ENCODE measurements around the gene PLCG1.
A peak's percentile ranks its signal among the peaks of the same experiment; 100 is the strongest.
"Not testable (repeated sequence)": the region's sequence is repeated elsewhere in the genome, so short reads cannot be mapped to it uniquely, and the experiment has no call there.

PLCG1 gene

DNA sequence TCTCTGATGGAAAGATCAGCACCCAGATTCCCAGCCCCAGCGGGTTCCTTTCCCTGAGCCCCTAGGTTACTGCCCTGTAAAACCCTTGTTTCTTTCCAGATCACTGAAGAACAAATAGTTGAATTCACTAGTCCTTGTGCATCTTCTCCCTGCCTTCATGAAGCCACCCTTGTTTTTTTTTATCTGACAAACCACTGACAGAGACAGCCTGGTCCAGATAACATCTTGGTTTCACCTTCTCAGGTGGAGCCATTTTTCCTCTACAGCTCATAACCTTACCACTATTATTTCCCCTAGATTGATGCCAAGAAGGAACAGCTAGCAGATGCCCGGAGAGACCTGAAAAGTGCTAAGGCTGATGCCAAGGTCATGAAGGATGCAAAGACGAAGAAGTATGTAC is 15.9 kb upstream of the PLCG1 start:
- no peak for DNase-seq (ENCODE audit: low read depth)

DNA sequence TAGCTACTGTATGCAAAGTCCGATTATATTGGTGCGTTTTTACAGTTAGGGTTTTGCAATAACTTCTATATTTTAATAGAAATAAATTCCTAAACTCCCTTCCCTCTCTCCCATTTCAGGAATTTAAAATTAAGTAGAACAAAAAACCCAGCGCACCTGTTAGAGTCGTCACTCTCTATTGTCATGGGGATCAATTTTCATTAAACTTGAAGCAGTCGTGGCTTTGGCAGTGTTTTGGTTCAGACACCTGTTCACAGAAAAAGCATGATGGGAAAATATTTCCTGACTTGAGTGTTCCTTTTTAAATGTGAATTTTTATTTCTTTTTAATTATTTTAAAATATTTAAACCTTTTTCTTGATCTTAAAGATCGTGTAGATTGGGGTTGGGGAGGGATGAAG is 13.7 kb upstream of the PLCG1 start:
- no peak for DNase-seq (ENCODE audit: low read depth)
- no peak overlapping the region for H3K4me3 ChIP-seq (ENCODE audit: low read depth, low read length)

More for the DNA sequence above, 15.9 kb upstream of the PLCG1 start:
- no peak overlapping the region for H3K4me3 ChIP-seq (ENCODE audit: low read depth, low read length)

DNA sequence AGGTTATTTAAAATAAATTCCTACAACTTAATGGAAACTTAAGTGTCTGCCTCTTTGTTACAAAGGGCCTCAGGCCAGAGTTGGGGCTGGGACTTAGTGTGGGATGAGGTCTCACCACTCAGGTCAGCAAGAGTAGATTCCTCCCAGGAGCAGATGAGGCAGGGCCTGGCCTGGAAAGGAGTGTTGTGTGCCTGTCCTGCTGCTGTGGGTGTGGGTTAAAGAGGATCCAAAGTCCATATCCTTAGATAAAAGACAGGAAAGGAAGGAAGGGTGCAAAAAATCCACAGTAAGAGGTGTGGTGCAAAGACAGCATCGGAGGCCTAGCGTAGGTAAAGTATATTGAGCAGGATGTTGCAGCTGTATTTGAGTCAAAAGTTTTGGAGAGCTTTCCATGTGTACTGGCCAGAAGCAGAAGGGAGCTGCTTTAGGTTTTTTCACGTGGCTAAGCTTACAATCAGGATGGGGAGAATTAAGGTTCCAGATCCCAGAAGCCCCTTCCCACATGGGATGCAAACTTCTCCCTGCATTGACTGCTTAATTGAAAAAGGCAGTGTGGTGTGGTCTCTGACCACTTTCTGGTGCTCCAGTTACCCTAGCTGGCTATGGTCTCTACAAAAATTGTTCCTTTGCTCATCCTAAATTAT is 12.8 kb upstream of the PLCG1 start:
- DNase-seq (ENCODE audit: low read depth): no peak

DNA sequence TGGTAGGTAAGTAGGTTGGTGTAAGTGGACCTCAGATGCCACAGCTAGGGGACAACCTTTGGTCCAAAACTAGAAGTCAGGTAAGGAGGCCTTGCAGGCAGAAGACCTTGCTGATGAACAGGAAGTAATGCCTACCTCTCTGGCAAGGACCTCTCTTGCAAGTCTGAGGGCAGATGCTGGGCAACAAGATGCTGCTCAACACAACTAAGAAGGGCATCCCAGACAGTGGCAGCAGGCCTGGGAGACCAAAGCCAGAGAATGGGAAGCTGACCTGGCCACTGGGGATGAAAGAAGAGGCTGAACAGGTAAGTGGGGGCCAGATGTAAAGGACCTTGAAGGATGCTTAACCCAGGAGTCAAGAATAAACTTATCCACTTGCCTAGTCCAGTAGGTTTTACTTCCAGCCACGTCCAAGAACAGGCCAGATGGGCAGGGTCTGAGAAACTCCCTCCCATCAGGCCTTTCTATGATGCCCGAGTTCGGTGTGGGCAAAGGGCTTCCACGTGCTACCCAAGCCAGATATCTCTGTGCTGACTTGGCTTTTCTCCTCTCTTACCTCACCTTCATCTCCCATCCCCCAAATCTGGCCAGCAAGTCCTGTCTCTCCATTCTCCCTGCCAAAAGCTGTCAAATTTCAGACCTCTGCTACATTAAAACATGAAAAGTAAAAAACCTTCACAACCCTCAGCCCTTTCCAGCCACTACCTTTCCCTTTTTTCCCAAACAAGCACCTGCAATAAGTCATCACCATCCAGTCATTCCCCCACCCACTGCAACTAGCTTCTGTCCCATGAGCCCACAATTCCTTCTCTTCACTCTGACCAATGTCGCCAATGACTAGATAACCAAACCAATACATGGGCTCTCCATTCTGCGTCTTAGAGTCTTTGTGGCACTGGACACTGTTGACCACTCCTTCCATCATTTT is 11.5 kb upstream of the PLCG1 start:
- H3K4me3 ChIP-seq (ENCODE audit: low read depth, low read length): no peak overlapping the region

More for the DNA sequence above, 12.8 kb upstream of the PLCG1 start:
- H3K4me3 ChIP-seq (ENCODE audit: low read depth, low read length): no peak overlapping the region

DNA sequence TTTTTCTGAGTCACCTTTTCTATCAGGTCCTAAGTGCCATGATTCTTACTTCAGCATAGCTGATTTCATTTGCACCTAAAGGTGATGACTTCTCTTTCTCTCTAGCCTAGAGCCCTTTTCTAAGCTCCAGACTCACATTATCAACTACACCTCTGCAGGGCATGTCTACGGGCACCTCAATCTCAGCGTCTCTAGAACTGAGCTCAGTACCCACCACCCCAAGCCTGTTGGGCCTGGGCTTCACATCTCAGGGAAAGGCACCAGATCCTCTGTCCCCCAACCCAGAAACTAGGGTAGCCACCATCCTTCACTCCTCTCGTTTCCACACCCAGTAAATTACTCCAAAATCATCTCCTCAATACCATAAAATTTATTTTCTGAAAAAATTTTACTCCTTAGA is 10.6 kb upstream of the PLCG1 start:
- no peak for DNase-seq (ENCODE audit: low read depth)
- no peak overlapping the region for H3K4me3 ChIP-seq (ENCODE audit: low read depth, low read length)

More for the DNA sequence above, 11.5 kb upstream of the PLCG1 start:
- no peak for DNase-seq (ENCODE audit: low read depth)

DNA sequence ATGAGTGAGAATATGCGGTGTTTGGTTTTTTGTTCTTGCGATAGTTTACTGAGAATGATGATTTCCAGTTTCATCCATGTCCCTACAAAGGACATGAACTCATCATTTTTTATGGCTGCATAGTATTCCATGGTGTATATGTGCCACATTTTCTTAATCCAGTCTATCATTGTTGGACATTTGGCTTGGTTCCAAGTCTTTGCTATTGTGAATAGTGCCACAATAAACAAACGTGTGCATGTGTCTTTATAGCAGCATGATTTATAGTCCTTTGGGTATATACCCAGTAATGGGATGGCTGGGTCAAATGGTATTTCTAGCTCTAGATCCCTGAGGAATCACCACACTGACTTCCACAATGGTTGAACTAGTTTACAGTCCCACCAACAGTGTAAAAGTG is 9.0 kb upstream of the PLCG1 start:
- not testable (repeated sequence) for DNase-seq (ENCODE audit: low read depth); H3K4me3 ChIP-seq (ENCODE audit: low read depth, low read length)

DNA sequence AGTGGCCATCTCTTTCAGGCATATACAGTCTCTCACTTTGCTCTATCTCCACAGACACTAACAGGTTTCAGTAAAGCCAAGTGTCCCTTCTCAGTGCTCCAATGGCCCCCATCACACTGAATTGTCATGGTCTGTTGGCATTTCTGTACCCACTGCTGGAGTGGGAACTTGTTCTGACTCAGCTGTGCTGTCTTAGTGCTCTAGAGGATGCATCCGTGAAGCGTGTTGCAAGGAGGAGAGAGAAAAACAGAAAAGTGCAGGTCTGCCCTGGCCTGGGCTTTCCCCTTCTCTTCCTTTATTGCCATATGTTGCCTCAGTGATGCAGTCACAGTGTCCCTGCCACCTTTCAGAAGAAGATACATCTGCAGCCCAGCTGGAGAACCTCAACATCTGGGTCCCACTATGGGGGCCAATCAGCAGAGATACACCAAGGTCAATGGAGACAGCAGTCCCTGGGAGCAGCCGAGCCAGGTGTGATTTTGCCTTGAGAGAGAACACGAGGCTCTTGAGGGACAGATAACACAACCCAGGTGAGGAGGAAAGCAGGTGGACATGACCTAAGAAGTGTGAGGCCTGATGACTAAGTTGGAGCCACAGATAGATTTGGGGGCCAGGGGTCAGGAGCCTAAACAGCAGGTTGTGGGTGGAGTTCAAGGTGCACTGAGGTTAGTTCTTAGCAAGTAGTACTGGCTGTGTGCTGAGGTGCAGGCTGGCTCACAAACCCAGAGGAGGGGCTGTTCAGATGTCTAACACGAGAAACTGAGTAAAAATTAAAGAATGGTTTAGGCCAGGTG is 5.6 kb upstream of the PLCG1 start:
- DNase-seq (ENCODE audit: low read depth): no peak
- H3K4me3 ChIP-seq (ENCODE audit: low read depth, low read length): no peak overlapping the region

DNA sequence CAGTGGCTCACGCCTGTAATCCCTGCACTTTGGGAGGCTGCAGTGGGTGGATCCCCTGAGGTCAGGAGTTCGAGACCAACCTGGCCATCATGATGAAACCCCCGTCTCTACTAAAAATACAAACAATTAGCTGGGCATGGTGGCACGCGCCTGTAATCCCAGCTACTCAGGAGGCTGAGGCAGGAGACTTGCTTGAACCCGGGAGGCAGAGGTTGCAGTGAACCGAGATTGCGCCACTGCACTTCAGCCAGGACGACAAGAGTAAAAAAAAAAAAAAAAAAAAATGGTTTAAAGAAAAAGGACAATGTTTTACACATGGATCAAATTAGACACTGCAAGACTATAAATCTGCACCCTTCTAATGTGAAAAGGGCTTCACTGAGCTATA is 5.0 kb upstream of the PLCG1 start:
- not testable (repeated sequence) for H3K4me3 ChIP-seq (ENCODE audit: low read depth, low read length); DNase-seq (ENCODE audit: low read depth)

DNA sequence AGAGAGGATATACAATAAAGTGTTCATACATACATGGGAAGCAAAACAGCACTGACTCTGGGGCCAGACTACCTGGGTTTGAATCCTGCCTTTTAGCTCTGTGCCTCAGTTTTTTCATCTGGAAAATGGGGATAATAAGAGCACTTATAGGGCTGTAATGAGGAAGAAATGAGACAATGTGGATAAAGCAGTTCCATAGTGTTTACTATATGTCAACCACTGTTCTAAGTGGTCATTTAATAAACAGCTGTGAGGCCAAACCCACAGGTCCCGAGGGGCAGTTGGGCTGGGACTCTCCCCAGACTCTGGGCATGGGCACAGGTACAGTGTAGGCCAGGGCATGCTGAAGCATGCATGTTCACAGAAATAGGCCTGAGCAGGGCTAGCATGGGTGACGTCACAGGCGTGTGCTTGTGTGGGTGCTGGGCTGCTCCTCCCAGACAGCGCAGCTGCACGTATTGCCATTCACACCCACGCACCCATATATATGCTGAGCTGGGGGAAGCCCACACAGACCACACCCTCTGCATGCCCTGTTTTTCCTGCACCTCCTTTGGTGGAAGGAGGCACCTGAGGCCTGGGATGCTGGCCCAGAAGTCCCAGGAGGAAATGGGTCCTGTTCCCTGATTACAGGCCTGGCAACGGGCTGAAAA is 3.5 kb upstream of the PLCG1 start:
- no peak overlapping the region for H3K4me3 ChIP-seq (ENCODE audit: low read depth, low read length)
- no peak for DNase-seq (ENCODE audit: low read depth)

DNA sequence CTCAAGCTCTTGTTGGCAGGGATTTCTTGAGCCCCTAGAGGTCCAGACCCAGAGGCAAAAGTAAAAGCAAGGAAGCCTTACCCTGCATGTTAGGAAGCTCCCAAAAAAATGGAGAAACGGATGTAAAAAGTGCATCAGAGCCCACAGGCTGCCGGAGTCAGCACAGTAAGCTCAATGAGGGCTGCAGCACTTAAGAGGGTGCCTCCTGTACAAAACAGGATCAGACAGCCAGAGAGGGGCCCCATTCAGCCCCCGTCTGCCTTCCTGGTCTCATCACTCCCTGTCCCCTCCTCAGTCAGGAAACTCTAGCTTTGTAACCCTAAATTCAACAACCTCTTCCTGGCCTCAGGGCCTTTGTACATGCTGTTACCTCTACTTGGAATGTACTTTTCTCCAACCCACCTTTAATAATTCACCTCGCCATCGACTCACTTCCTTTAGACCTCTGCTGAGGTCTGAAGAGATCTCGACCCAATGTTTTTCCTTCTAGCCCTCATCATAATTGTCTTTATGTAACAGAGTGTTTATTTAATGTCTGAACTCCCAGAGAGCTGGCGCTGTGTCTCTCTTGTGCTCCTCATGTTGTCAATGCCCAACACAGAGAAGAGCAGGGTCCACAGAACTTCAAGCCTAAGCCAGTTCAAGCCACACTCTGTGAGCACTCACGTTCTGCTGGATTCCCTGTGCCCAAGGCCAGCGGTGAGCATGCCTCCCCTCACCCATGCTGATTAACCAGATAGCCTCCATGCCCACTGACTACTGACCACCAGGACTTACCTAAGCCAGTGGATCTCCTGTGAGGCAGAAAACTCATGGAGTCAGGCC is 2.8 kb upstream of the PLCG1 start:
- H3K4me3 ChIP-seq (ENCODE audit: low read depth, low read length): no peak overlapping the region
- DNase-seq (ENCODE audit: low read depth): no peak

DNA sequence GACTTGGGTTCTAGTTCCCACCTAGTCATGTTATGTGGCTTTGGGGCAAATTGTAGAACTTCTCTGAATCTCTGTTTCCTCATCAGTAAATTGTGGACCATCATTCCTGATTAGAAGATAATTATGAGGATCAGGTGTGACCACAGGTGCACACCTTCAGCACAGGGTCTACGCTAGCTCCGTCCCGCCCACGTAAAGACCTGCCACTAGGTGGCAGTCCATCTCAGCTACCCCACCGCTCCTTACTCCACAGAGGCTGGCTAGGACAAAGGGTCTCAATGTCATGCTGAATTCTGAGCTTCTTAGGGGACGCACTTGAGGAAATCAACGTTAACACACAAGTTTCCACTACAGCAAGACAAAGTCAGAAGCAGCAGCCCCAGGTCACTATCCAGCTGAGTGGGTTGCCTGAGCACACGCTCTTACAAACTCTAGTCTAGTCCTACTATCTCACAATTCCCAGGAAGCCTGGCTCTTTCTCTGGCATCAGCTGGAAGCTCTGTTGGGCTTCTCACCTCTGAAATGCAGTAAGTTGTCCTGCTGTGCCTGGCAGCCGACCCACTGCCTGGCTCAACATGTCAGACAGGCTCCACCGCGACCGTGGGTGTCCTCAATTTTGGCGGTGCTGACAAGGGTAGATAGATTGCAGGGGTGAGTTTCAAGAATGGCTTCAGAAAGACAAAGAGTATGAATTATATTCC is 2.0 kb upstream of the PLCG1 start:
- no peak for DNase-seq (ENCODE audit: low read depth)
- H3K4me3 ChIP-seq (ENCODE audit: low read depth, low read length): no peak overlapping the region

DNA sequence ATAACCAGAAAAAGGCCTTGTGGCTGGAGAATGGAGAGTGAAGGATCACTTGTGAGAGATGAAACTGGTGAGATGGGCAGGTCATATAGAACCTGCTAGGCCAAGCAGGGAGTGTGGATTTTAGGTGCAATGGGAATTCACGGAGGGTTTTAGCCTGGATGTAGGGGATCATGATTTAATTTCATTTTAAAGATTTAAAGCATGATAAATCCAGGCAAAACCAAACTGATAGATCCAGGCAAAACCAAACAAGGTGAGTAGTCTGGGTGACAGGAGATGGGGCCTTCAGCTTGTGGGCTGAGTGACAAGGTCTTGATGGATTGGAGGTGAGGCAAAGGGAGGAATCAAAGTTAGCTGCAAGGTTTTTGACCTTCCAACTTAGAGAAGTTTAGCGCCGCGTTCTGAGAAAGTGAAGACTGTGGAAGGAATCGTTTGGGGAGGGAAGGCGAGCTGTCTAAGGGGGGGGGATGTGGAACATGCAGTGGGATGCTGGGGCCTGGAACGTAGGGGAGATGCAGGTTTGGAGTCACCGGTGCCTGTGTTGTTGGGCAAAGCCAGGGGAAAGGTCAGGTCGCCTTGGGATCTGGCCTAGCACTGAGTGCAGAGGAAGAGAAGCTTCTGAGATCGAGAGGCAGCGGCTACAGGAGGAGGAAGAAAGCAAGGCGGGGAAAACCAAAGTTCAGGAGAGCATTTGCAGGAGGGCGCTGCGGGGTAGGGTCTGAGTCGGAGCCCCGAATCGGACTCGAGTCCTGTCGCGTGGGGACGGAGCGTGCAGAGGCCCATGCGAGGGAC is 1.3 kb upstream of the PLCG1 start:
- H3K4me3 ChIP-seq (ENCODE audit: low read depth, low read length): peak overlapping the region; percentile 64
- no peak for DNase-seq (ENCODE audit: low read depth)

DNA sequence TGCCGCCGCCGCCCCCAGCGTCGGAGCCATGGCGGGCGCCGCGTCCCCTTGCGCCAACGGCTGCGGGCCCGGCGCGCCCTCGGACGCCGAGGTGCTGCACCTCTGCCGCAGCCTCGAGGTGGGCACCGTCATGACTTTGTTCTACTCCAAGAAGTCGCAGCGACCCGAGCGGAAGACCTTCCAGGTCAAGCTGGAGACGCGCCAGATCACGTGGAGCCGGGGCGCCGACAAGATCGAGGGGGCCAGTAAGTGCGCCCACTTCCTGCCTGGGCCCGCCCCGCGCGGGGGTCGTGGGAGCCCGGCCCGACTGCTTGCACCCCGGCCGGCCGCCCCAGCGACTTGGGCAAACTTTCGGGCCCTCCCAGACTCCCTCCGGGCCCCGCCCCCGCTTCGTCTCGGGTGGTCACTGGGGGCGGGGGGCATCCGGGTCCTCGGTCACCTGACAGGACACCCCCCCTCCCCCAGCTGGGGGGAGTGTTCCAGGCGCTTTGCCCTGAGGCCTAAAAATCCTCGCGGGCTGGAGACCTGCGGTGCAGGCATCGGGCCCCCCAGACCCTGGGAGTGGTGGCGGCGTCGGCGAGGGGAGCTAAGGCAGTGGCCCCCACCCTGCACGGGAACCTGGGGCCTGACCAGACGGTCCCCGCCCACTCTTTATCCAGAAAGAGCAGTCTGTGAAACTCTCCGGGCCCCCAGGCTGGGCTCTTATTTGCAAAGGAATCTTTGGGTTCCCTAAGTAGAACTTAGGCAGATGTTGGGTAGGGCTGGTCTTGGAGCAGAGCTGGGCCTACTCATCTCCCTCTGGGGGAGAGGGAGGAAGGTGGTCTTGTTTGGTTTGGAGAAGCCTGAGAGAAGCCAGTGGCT is 501 bp downstream of the PLCG1 start:
- DNase-seq (ENCODE audit: low read depth): no peak

DNA sequence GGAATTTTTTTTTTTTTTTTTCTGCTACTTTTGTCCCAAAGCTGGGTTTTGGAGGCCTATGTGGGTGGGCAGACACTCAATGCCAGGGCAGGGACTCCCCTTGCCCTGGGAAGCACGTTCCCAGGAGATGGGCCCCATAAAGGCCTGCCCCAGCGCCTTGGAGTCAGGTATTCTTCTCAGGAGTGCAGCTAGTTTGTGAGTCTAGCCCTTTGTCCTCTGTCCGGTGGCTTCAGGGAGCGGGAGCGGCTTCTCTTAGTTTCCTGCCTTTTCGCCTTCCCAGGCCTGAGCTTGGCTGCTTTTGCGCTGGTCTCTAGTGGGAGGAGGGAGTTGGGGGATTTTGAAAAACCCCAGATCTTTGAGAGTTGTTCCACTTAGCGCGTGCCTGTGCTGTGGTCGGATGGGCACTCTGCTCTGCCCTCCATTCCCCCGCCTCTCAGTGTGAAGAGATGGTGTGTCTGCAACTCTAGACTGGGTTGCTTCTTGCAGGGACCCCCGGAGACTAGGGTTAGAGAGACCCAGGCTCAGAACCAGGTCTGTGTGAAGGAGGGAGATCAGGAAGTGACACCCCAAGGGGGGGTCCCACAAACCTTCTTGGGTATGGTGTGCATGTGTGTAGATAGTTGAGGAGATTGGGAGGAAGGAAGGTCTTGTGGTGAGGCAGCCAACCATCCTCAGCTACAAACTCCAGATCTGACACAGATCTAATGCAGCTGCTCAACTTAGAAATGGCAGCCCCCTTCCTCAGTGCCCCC is 1.3 kb downstream of the PLCG1 start:
- no peak for DNase-seq (ENCODE audit: low read depth)
- peak overlapping the region; percentile 64 for H3K4me3 ChIP-seq (ENCODE audit: low read depth, low read length)

More for the DNA sequence above, 501 bp downstream of the PLCG1 start:
- H3K4me3 ChIP-seq (ENCODE audit: low read depth, low read length): peak overlapping the region; percentile 64

DNA sequence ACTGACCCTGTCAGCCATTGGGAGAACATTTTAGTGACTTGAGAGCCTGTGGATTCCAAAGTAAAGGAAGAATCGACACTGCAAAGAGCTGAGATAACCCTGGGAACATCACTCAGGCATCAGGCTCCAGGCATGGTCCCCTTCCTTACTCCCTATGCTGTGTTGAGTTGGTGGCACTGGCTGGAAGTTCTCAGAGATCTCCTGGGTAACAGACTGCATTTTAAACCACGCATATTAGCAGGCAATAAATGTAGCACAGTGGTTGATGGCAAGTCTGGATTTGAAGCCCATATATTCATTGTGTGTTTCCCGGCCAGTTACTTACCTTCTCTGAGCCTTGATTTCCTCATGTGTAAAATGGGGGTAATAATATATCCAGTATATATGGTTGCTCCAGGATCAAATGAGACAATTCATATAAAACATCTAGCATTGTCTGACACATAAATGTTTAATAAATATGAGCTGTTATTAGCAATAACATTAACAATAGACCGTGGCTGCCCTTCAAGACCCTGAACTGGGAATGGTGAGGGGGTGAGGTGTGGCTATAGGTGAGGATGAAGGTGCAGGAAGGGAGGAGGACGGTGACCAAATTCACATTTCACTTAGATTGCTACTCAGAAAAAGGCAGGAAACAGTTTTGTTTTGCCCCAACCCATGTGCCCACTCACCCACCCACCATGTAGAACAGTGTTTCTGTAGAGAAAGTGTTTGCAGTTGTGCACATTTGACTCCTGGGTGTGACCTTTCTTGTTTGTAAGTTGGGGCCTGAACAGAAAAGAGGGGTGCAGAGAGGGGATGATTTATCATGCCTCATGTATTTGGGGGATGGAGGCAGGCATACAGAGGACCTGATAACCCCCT is 2.1 kb downstream of the PLCG1 start:
- DNase-seq (ENCODE audit: low read depth): no peak
- peak overlapping the region; percentile 64 for H3K4me3 ChIP-seq (ENCODE audit: low read depth, low read length)
